OCI-LY3 (cell line): ENCODE results near the gene BMP8B.

Experiments used
- H2AFZ ChIP-seq: fragments of 200-600, 300-600 bp; shearing (Covaris generic); 2 replicates; pipeline ENCODE4 v1.6.0; 2014; ENCODE audit warnings: antibody characterized with exemption, low read depth, low read length
- H3K27ac ChIP-seq: fragments of 200-600, 300-600 bp; sonication (generic); 2 replicates; pipeline ENCODE4 v1.5.1; 2014; ENCODE audit warnings: mild to moderate bottlenecking, low read length, moderate library complexity, mixed read lengths
- H3K27me3 ChIP-seq: fragments of 200-600, 300-600 bp; sonication (generic); 2 replicates; pipeline ENCODE4 v1.6.1; 2014; ENCODE audit warnings: low read depth, low read length, mixed read lengths
- H3K36me3 ChIP-seq: fragments of 200-600, 300-600 bp; sonication (generic); replicated peaks from 2 replicates; pipeline ENCODE3; 2014; ENCODE audit warnings: low read depth, low read length, mixed read lengths
- H3K4me1 ChIP-seq: fragments of 300-600, 200-600 bp; sonication (generic); 2 replicates; pipeline ENCODE4 v1.6.1; 2014; ENCODE audit warnings: low read length, mixed read lengths
- H3K4me2 ChIP-seq: fragments of 200-600, 300-600 bp; sonication (generic); 2 replicates; pipeline ENCODE4 v1.6.1; 2014; ENCODE audit warnings: low read length, mixed read lengths
- H3K4me3 ChIP-seq: fragments of 300-600, 200-600 bp; sonication (generic); 2 replicates; pipeline ENCODE4 v1.5.1; 2014; ENCODE audit warnings: antibody characterized with exemption, mild to moderate bottlenecking, low read length, moderate library complexity
- H3K79me2 ChIP-seq: fragments of 300-600, 200-600 bp; shearing (Covaris generic); 2 replicates; pipeline ENCODE4 v1.6.1; 2014; ENCODE audit warnings: mild to moderate bottlenecking, low read length, mixed read lengths
- H3K9ac ChIP-seq: fragments of 300-600, 200-600 bp; shearing (Covaris generic); 2 replicates; pipeline ENCODE4 v1.6.0; 2014; ENCODE audit warnings: mild to moderate bottlenecking, low read length, moderate library complexity
- H3K9me3 ChIP-seq: fragments of 200-600, 300-600 bp; shearing (Covaris generic); 2 replicates; pipeline ENCODE4 v1.6.1; 2014; ENCODE audit warnings: low read length, mixed read lengths; ENCODE audit not compliant: insufficient read depth
- H4K20me1 ChIP-seq: fragments of 200-600, 300-600 bp; sonication (generic); 2 replicates; pipeline ENCODE4 v1.6.1; 2016; ENCODE audit warnings: low read length, mixed read lengths; ENCODE audit not compliant: insufficient read depth
- EZH2phosphoT487 ChIP-seq: fragments of 200-600 bp; shearing (Covaris generic); IDR thresholded peaks from 2 replicates; pipeline ENCODE4 v1.6.1; 2018; ENCODE audit warnings: antibody characterized with exemption, mixed run types, low read depth
- TF ChIP-seq, protein P1 (sequence below): fragments of 200-600, 300-600 bp; sonication (generic); IDR thresholded peaks from 2 replicates; pipeline ENCODE4 v1.5.1; 2014; ENCODE audit warnings: antibody characterized with exemption, low read length, low read depth

Gene BMP8B

DNA sequence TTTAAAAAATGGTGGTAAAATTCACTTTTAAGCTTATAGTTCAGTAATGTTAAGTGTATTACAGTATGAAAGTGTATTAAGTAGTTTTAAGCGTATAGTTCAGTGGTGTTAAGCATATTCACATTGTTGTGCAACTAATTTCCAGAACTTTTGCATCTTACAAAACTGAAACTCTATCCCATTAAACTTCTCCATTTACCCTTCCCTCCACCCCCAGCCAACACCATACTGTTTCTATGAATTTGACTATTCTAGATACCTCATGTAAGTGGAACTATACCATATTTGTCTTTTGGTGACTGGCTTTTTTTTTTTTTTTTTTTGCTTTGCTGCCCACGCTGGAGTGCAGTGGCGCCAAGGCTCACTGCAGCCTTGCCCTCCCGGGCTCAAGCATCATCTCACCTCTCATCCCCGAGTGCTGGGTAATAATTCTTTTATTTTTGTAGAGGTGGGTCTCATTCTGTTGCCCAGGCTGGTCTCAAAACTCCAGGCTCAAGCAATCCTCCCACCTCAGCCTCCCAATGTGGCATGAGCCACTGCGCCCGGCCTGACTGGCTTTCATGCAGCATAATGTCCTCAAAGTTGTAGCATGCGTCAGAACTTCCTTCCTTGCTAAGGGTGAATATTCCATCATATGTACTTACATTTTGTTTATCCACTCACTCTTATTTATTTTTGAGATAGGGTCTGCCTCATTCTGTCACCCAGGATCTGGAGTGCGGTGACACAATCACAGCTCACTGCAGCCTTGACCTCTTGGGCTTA is 45.1 kb upstream of the BMP8B start:
- Histone ChIP-seq H3K9me3 (no peaks in the 10 kb centered on the region), H4K20me1 (no peaks in the 10 kb centered on the region), H3K9ac (no peak overlapping the region), H3K27me3 (no peaks in the 10 kb centered on the region), H2AFZ (no peak overlapping the region), H3K36me3 (peaks cover 1% of the 10 kb centered on the region), H3K4me1 (no peaks in the 10 kb centered on the region), H3K4me2 (no peak overlapping the region), H3K4me3 (no peak overlapping the region), H3K27ac (no peak overlapping the region), H3K79me2 (no peaks in the 10 kb centered on the region)
- TF ChIP-seq, protein P1, sequence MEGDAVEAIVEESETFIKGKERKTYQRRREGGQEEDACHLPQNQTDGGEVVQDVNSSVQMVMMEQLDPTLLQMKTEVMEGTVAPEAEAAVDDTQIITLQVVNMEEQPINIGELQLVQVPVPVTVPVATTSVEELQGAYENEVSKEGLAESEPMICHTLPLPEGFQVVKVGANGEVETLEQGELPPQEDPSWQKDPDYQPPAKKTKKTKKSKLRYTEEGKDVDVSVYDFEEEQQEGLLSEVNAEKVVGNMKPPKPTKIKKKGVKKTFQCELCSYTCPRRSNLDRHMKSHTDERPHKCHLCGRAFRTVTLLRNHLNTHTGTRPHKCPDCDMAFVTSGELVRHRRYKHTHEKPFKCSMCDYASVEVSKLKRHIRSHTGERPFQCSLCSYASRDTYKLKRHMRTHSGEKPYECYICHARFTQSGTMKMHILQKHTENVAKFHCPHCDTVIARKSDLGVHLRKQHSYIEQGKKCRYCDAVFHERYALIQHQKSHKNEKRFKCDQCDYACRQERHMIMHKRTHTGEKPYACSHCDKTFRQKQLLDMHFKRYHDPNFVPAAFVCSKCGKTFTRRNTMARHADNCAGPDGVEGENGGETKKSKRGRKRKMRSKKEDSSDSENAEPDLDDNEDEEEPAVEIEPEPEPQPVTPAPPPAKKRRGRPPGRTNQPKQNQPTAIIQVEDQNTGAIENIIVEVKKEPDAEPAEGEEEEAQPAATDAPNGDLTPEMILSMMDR, result no peak
- no peak for TF ChIP-seq EZH2phosphoT487

DNA sequence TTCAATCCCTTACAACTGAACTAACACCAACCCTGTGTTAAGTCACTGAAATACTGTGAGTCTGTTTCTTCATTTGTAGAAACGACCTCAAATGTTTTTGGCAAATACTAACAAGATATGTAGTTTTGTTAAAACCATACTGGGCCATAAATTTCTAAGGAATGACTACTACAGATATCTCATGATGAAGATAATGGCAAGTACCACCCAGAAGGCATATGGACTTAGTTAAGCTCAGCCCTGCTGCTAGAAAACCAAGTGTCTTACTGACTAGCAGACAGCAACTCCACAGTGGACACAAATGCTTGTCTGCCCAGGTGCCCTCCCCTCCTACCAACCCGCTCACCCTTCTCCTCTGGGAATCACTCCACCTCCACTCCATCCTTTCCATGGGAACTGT is 44.5 kb upstream of the BMP8B start:
- Histone ChIP-seq H3K4me2 (no peak overlapping the region), H3K27me3 (no peaks in the 10 kb centered on the region), H3K27ac (no peak overlapping the region), H3K4me3 (no peak overlapping the region), H4K20me1 (no peaks in the 10 kb centered on the region), H3K79me2 (no peaks in the 10 kb centered on the region), H3K9ac (no peak overlapping the region), H3K4me1 (no peaks in the 10 kb centered on the region), H3K9me3 (no peaks in the 10 kb centered on the region), H2AFZ (no peak overlapping the region), H3K36me3 (no peaks in the 10 kb centered on the region)
- TF ChIP-seq, protein P1, result no peak
- TF ChIP-seq EZH2phosphoT487, result no peak

DNA sequence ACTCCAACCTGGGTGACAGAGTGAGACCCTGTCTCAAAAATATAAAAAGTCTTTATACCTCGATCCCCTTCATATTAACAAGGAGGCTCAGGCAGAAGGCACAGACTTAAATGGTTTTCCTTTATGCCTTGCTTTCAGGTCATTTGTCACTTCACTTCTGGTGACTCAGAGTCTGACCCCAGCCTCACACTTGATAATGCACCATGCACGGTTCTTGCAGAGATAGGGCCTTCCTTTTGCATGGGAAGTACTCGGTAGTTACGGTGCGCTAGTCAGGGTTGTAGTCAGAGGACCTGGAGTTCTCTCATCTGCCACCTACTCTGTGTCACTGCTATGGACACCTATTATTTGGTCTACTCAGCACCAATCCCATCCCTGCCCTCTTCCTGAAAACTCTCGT is 43.6 kb upstream of the BMP8B start:
- no peaks in the 10 kb centered on the region for H4K20me1 ChIP-seq
- no peak overlapping the region for H3K4me3 ChIP-seq

DNA sequence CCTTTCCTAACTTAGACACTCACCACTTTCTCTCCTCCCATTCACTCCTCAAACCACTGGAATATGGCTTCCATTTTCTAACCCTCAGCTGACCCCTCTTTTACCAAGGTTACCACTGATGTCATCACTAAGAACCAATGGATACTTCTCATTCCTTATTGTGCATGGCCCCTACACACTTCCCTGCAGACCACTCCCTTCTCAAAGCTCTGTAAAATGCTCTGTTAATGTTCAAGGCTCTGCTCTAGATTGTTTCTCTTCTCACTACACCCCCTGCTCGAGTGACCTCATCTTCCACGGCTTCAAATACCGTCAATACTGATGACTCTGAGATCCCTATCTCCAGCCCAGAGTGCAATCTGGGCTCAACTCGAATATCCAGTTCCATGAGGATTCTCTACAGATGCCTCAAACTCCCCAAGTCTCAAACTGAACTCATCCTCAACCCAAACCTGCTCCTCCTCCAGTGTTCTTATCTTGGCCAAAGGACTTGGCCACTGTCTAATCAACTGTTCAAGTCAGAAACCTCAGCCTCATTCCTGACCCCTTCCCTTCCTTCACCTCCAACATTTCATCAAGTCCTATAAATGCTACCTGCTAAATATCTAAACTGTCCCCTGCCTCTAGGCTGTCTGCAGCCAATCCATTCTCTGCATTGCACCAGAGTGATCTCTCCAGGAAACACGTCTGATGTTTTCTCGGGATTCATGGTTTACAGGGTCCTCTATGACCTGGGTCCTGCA is 41.3 kb upstream of the BMP8B start:
- Histone ChIP-seq H3K27ac (no peak overlapping the region), H2AFZ (no peak overlapping the region), H4K20me1 (no peaks in the 10 kb centered on the region), H3K4me1 (peaks cover 11% of the 10 kb centered on the region), H3K9me3 (no peaks in the 10 kb centered on the region), H3K79me2 (no peaks in the 10 kb centered on the region), H3K4me3 (no peak overlapping the region), H3K4me2 (no peak overlapping the region), H3K36me3 (no peaks in the 10 kb centered on the region), H3K9ac (no peak overlapping the region), H3K27me3 (no peaks in the 10 kb centered on the region)
- TF ChIP-seq, protein P1, result no peak
- no peak for TF ChIP-seq EZH2phosphoT487

More for the DNA sequence above, 43.6 kb upstream of the BMP8B start:
- no peak overlapping the region for H3K9ac ChIP-seq
- no peaks in the 10 kb centered on the region for H3K36me3 ChIP-seq
- H3K79me2 ChIP-seq, result no peaks in the 10 kb centered on the region
- H3K27ac ChIP-seq, result no peak overlapping the region
- TF ChIP-seq, protein P1, result no peak
- TF ChIP-seq EZH2phosphoT487, result no peak
- no peaks in the 10 kb centered on the region for H3K4me1 ChIP-seq
- no peak overlapping the region for H3K4me2 ChIP-seq
- no peak overlapping the region for H2AFZ ChIP-seq
- H3K27me3 ChIP-seq, result no peaks in the 10 kb centered on the region
- H3K9me3 ChIP-seq, result no peaks in the 10 kb centered on the region
